Suppressor macrophage treated with lipopolysaccharide for 4 hours (primary cell): Measurements from ENCODE around the gene VSIG10L2.

ENCODE experiments used
- DNase-seq: peaks from one replicate; pipeline ENCODE4 v3.0.0-alpha.2; 2020

VSIG10L2 gene

GRCh38 chr11:125930076-125930450 lies 15.8 kb upstream of the VSIG10L2 start:
- no peak for DNase-seq

- no peak for DNase-seq
These were observed 14.7 kb upstream of the VSIG10L2 start for GRCh38 chr11:125931116-125931515.

GRCh38 chr11:125931668-125932067 lies 14.2 kb upstream of the VSIG10L2 start:
- no peak for DNase-seq

GRCh38 chr11:125932301-125932700 lies 13.5 kb upstream of the VSIG10L2 start:
- DNase-seq: no peak

- no peak for DNase-seq
These were observed 12.6 kb upstream of the VSIG10L2 start for GRCh38 chr11:125933030-125933813.

GRCh38 chr11:125934473-125934872 lies 11.4 kb upstream of the VSIG10L2 start:
- no peak for DNase-seq

- DNase-seq: no peak
These were observed 10.8 kb upstream of the VSIG10L2 start for GRCh38 chr11:125935056-125935455.

- no peak for DNase-seq
These were observed 10.1 kb upstream of the VSIG10L2 start for GRCh38 chr11:125935618-125936199.

GRCh38 chr11:125938418-125938817 lies 7.4 kb upstream of the VSIG10L2 start:
- DNase-seq: no peak

GRCh38 chr11:125939081-125939521 lies 6.7 kb upstream of the VSIG10L2 start:
- DNase-seq: no peak

GRCh38 chr11:125940145-125940544 lies 5.7 kb upstream of the VSIG10L2 start:
- DNase-seq: no peak

GRCh38 chr11:125941267-125941618 lies 4.6 kb upstream of the VSIG10L2 start:
- DNase-seq: no peak

- peak; percentile 7 for DNase-seq
These were observed 3.9 kb upstream of the VSIG10L2 start for GRCh38 chr11:125941619-125942611.

- DNase-seq: no peak
These were observed 2.9 kb upstream of the VSIG10L2 start for GRCh38 chr11:125942771-125943428.

GRCh38 chr11:125943661-125944349 lies 2.0 kb upstream of the VSIG10L2 start:
- DNase-seq: no peak

GRCh38 chr11:125944350-125945010 lies 1.4 kb upstream of the VSIG10L2 start:
- DNase-seq: no peak

- no peak for DNase-seq
These were observed 640 bp upstream of the VSIG10L2 start for GRCh38 chr11:125945011-125945796.

GRCh38 chr11:125946712-125947418 lies 1.0 kb downstream of the VSIG10L2 start:
- no peak for DNase-seq

GRCh38 chr11:125947419-125948277 lies 1.8 kb downstream of the VSIG10L2 start:
- DNase-seq: no peak
